ENCODE measurements around the gene PCP4L1.

- TF ChIP-seq EZH2 (IDR thresholded peaks at IDR 0.05; ENCODE audit: insufficient read depth, poor library complexity, severe bottlenecking) (no peak), EZH2phosphoT487 (IDR thresholded peaks at IDR 0.05; ENCODE audit: insufficient read depth, low read depth) (no peak)
Measured at GRCh38 chr1:161242313-161242712, 16.2 kb upstream of the PCP4L1 start.

All from GM23248 (cell line).